Measurements from ENCODE around the gene EYA4.

EYA4 gene

GRCh38 chr6:133388731-133389130 lies 147.6 kb downstream of the EYA4 start:
- Histone ChIP-seq H2AFZ (ENCODE audit: low read length) (no peak overlapping the region), H3F3A (ENCODE audit: insufficient read depth, low read length) (no peaks in the 10 kb centered on the region), H3K27ac (ENCODE audit: low read depth, low read length, poor library complexity, severe bottlenecking) (no peak overlapping the region), H3K79me2 (ENCODE audit: insufficient read depth, low read length) (no peaks in the 10 kb centered on the region), H3K9me3 (ENCODE audit: low read length) (no peaks in the 10 kb centered on the region), H3K4me3 (ENCODE audit: low read depth, low read length, poor library complexity, severe bottlenecking) (no peak overlapping the region), H3K9ac (ENCODE audit: low read length) (no peak overlapping the region), H3K4me2 (ENCODE audit: low read length) (no peak overlapping the region), H4K20me1 (ENCODE audit: insufficient read depth, low read length) (no peaks in the 10 kb centered on the region), H3K4me1 (ENCODE audit: insufficient read depth, low read length, severe bottlenecking) (no peaks in the 10 kb centered on the region), H3K9me2 (ENCODE audit: low read depth, low read length) (no peaks in the 10 kb centered on the region), H3K27me3 (ENCODE audit: insufficient read depth, low read length) (no peaks in the 10 kb centered on the region), H3K36me3 (ENCODE audit: insufficient read depth, low read length) (no peaks in the 10 kb centered on the region)
- TF ChIP-seq EZH2 (IDR thresholded peaks at IDR 0.05; ENCODE audit: borderline replicate concordance, low read length) = no peak
- TF ChIP-seq CTCF (IDR thresholded peaks at IDR 0.05; ENCODE audit: low read length) = no peak

GRCh38 chr6:133390168-133390567 lies 149.0 kb downstream of the EYA4 start:
- no peaks in the 10 kb centered on the region for H3K27me3 ChIP-seq (ENCODE audit: insufficient read depth, low read length)
- no peaks in the 10 kb centered on the region for H3K4me1 ChIP-seq (ENCODE audit: insufficient read depth, low read length, severe bottlenecking)
- no peak overlapping the region for H2AFZ ChIP-seq (ENCODE audit: low read length)
- TF ChIP-seq EZH2 (IDR thresholded peaks at IDR 0.05; ENCODE audit: borderline replicate concordance, low read length) = no peak
- no peak for TF ChIP-seq CTCF (IDR thresholded peaks at IDR 0.05; ENCODE audit: low read length)
- no peak overlapping the region for H3K4me3 ChIP-seq (ENCODE audit: low read depth, low read length, poor library complexity, severe bottlenecking)
- H4K20me1 ChIP-seq (ENCODE audit: insufficient read depth, low read length) = no peaks in the 10 kb centered on the region
- H3F3A ChIP-seq (ENCODE audit: insufficient read depth, low read length) = no peaks in the 10 kb centered on the region
- no peak overlapping the region for H3K27ac ChIP-seq (ENCODE audit: low read depth, low read length, poor library complexity, severe bottlenecking)
- H3K9me3 ChIP-seq (ENCODE audit: low read length) = no peaks in the 10 kb centered on the region
- H3K4me2 ChIP-seq (ENCODE audit: low read length) = no peak overlapping the region
- no peak overlapping the region for H3K9ac ChIP-seq (ENCODE audit: low read length)
- no peaks in the 10 kb centered on the region for H3K79me2 ChIP-seq (ENCODE audit: insufficient read depth, low read length)
- H3K9me2 ChIP-seq (ENCODE audit: low read depth, low read length) = no peaks in the 10 kb centered on the region
- H3K36me3 ChIP-seq (ENCODE audit: insufficient read depth, low read length) = no peaks in the 10 kb centered on the region

GRCh38 chr6:133392015-133392414 lies 150.9 kb downstream of the EYA4 start:
- no peak overlapping the region for H3K4me3 ChIP-seq (ENCODE audit: low read depth, low read length, poor library complexity, severe bottlenecking)
- H3K9me3 ChIP-seq (ENCODE audit: low read length) = no peaks in the 10 kb centered on the region
- H3K9ac ChIP-seq (ENCODE audit: low read length) = no peak overlapping the region
- H3K36me3 ChIP-seq (ENCODE audit: insufficient read depth, low read length) = no peaks in the 10 kb centered on the region
- H3K27ac ChIP-seq (ENCODE audit: low read depth, low read length, poor library complexity, severe bottlenecking) = no peak overlapping the region
- H3K4me1 ChIP-seq (ENCODE audit: insufficient read depth, low read length, severe bottlenecking) = no peaks in the 10 kb centered on the region
- no peak overlapping the region for H3K4me2 ChIP-seq (ENCODE audit: low read length)
- no peaks in the 10 kb centered on the region for H3K79me2 ChIP-seq (ENCODE audit: insufficient read depth, low read length)
- H3K9me2 ChIP-seq (ENCODE audit: low read depth, low read length) = no peaks in the 10 kb centered on the region
- H3F3A ChIP-seq (ENCODE audit: insufficient read depth, low read length) = no peaks in the 10 kb centered on the region
- H2AFZ ChIP-seq (ENCODE audit: low read length) = no peak overlapping the region
- no peaks in the 10 kb centered on the region for H3K27me3 ChIP-seq (ENCODE audit: insufficient read depth, low read length)
- H4K20me1 ChIP-seq (ENCODE audit: insufficient read depth, low read length) = no peaks in the 10 kb centered on the region
- TF ChIP-seq EZH2 (IDR thresholded peaks at IDR 0.05; ENCODE audit: borderline replicate concordance, low read length) (no peak), CTCF (IDR thresholded peaks at IDR 0.05; ENCODE audit: low read length) (no peak)
